LNCaP clone FGC (cell line): Measurements from ENCODE around the gene CPD.

Source experiments
- DNase-seq: peaks from one replicate; pipeline ENCODE4 v3.0.0-alpha.2; 2011; ENCODE audit warnings: low read depth
- H3K4me3 ChIP-seq: 2 replicates; pipeline ENCODE4 v1.5.1; 2011; ENCODE audit warnings: mild to moderate bottlenecking, low read depth, low read length, control low read depth
- TF ChIP-seq, protein P1 (sequence below): IDR thresholded peaks from 2 replicates; pipeline ENCODE4 v1.5.1; 2012; ENCODE audit warnings: mild to moderate bottlenecking; ENCODE audit not compliant: control insufficient read depth, insufficient read depth; ENCODE audit errors: extremely low read depth

CPD gene

DNA sequence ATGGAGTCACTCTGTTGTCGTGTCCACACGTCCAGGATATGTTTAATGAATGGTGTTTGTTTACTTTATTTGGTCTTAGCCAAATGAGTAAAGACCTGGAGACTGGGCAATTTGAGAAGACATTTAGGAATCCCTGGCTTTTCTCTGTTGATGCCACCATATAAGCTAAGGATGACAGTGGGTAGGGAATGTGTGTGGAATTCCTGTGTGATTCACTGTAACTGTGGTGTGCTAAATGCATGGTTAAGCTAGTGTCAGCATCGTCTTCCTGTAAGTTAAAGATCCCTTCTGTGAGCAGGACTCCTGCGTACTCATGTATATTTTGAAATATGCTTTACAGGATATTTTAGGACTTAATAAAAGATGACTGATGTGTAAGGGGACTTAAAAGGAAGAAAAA lies 124.8 kb downstream of the CPD start:
- TF ChIP-seq, protein P1, sequence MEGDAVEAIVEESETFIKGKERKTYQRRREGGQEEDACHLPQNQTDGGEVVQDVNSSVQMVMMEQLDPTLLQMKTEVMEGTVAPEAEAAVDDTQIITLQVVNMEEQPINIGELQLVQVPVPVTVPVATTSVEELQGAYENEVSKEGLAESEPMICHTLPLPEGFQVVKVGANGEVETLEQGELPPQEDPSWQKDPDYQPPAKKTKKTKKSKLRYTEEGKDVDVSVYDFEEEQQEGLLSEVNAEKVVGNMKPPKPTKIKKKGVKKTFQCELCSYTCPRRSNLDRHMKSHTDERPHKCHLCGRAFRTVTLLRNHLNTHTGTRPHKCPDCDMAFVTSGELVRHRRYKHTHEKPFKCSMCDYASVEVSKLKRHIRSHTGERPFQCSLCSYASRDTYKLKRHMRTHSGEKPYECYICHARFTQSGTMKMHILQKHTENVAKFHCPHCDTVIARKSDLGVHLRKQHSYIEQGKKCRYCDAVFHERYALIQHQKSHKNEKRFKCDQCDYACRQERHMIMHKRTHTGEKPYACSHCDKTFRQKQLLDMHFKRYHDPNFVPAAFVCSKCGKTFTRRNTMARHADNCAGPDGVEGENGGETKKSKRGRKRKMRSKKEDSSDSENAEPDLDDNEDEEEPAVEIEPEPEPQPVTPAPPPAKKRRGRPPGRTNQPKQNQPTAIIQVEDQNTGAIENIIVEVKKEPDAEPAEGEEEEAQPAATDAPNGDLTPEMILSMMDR: no peak

DNA sequence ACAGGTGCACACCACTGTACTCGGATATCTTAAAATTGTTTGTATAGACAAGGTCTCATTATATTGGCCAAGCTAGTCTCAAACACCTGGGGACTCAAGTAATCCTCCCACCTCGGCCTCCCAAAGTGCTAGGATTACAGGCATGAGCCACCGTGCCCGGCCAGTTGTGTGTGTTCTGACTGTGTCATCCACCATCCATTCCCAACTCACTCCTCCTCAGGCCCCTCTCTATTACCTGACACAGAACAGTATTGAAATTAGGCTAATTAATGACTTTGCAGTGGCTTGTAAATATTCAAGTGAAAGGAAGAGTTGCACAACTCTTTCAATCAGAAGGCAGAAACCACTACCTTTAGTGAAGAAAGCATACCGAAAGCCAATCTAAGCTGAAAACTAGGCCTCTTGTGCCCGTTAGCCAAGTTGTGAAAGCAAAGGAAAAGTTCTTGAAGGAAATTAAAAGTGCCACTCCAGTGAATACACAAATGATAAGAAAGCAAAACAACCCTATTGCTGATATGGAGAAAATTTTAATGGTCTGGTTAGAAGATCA lies 127.2 kb downstream of the CPD start:
- no peak for DNase-seq
- TF ChIP-seq, protein P1: no peak

More for the DNA sequence above, 124.8 kb downstream of the CPD start:
- no peak overlapping the region for H3K4me3 ChIP-seq
- no peak for DNase-seq

DNA sequence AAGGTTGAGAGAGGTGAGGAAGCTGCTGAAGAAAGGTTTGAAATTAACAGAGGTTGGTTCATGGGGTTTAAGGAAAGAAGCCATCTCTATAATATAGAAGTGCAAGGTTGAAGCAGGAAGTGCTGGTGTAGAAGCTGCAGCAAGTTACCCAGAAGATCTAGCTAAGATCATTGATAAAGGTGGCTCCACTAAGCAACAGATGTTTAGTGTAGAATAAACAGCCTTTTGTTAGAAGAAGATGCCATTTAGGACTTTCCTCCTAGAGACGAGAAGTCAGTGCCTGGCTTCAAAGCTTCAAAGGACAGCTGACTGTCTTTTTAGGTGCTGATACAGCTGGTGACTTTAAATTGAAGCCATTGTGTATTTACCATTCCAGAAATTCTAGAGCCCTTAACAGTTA lies 127.8 kb downstream of the CPD start:
- TF ChIP-seq, protein P1: no peak
- H3K4me3 ChIP-seq: no peak overlapping the region
- DNase-seq: no peak

More for the DNA sequence above, 127.2 kb downstream of the CPD start:
- H3K4me3 ChIP-seq: no peak overlapping the region

DNA sequence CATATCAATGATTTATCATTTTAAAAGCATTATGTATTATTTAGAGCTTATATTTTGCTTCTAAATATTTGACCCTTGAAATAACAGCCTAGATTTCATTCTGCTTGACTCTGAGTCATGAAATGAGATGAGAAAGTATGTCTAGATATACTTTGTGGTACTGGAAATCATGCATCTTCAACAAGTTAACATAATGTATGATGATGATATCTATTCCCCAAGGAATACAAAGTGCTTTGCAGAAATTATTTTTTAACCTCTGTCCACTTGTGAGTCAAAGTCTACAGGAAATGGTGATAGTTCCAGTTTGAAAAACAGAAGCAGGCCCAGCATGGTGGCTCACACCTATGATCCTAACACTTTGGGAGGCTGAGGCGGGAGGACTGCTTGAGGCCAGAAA lies 134.6 kb downstream of the CPD start:
- H3K4me3 ChIP-seq: no peak overlapping the region
- TF ChIP-seq, protein P1: no peak
- no peak for DNase-seq

DNA sequence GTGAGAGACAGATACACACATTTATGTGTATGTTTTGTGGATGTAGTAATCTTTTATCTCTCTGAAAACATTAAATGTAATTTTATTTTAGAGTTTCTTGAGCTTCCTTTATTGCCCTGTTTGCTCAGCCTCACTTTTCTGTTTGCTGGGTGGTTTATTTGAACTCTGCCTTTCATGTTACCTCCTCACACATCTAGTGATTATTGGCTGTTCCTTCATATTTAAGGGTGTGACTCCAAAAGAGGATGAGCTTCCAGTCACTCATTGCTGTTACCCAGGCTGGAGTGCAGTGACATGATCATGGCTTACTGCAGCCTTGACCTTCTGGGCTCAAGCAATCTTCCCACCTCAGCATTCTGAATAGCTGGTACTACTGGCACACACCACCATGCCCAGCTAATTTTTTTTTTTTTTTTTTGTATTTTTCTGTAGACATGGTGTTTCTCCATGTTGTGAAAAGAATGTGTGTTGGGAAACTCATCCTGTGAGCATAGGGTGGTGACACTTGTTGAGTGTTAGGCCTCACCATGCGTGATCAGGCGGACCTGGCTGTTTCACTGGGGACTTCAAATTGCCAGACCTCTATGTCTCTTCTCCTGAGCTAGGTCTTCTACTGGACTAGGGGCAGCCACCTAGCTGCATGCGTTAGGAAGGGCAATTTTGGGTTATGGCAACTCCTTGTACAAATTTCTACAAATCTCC lies 136.3 kb downstream of the CPD start:
- no peak for DNase-seq
- H3K4me3 ChIP-seq: no peak overlapping the region
- TF ChIP-seq, protein P1: no peak

DNA sequence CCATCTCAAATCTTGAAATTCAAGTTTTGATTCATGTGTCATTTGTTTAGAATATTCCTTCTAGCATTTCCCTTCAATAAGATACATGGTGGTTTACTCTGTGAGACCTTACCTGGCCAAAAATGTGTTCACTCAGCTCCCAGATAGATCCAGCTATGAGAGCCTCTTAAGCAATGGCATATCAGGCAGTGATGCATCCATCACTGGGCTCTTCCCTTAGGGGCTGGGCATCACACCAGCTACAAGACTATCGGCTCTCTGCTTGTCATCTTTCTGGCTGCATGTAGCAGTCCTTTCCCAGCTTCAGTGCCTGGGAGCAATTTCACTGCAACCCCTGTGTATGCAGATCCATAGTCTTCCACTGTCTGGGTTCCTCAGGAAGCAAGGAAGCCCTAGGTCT lies 139.1 kb downstream of the CPD start:
- DNase-seq: no peak
- TF ChIP-seq, protein P1: no peak
- no peak overlapping the region for H3K4me3 ChIP-seq

DNA sequence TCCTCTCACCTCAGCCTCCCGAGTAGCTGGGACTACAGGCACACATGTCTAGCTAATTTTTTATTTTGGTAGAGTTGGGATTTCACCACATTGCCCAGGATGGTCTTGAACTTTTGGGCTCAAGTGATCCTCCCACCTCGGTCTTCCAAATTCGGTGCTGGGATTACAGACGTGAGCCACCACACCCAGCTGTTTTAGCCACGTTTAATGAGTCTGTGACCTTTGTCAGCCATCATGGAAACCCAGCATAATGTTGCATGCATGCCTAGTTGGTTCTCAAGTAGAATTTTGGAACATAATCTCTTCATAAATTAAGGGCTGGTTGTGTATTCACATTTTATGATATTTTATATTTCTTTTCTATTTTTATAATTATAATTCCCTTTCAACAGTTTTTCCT lies 140.4 kb downstream of the CPD start:
- no peak for DNase-seq
- TF ChIP-seq, protein P1: no peak
- no peak overlapping the region for H3K4me3 ChIP-seq
